ENCODE measurements around the gene BRIX1.
"Not testable (repeated sequence)": the region's sequence is repeated elsewhere in the genome, so short reads cannot be mapped to it uniquely, and the experiment has no call there.

The BRIX1 gene

GRCh38 chr5:34970552-34970951 is 55.0 kb downstream of the BRIX1 start:
- no peak for DNase-seq

- not testable (repeated sequence) for DNase-seq
Measured at GRCh38 chr5:34971655-34972054, 56.1 kb downstream of the BRIX1 start.
